ENCODE data around the gene SELE. TPM values are rescaled to one million over a fixed set of nuclear protein-coding genes. Genes with fewer than 3 reads are reported as not detected.
A peak's percentile ranks its signal among the peaks of the same experiment; 100 is the strongest.
"Not testable (repeated sequence)": the region's sequence is repeated elsewhere in the genome, so short reads cannot be mapped to it uniquely, and the experiment has no call there.

SELE gene
- total and polyA plus RNA-seq, 9 donors: 0.79 to 3.3 (median 0.99) TPM

DNA sequence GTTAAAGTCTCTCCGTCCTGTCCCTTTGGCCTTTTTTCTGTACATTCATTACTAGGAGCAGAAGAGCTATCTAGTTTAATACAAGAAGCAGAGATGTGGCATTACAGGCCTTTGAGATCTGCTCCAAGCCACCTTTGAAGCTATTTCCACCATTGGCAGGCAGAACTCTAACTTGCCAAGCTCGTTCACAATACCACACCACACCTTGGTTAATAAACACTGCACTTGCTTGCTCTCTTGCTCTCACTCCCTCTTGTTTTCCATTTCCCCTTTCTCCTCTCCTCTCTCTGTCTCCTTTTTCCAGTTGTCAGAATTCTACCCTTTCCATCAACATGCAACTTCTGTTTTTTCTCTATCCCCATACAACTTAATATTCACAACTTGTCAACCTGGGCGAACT, 7.0 kb downstream of the SELE start:
- Histone ChIP-seq H3K27me3 (ENCODE audit: control insufficient read depth, insufficient read depth, low read length) (peaks cover 2% of the 10 kb centered on the region), H3K4me3 (ENCODE audit: low read length) (no peak overlapping the region), H3K27ac (ENCODE audit: low read length) (no peak overlapping the region), H3K36me3 (ENCODE audit: control insufficient read depth, insufficient read depth, low read length) (no peaks in the 10 kb centered on the region), H3K9me3 (replicated peaks; ENCODE audit: control insufficient read depth, low read depth, low read length) (no peaks in the 10 kb centered on the region), H3K4me1 (ENCODE audit: control insufficient read depth, insufficient read depth, low read length) (no peaks in the 10 kb centered on the region)
- DNase-seq: no peak
- 67% methylated on average over 1 of the region's 3 CpGs for WGBS (ENCODE audit: insufficient coverage)

DNA sequence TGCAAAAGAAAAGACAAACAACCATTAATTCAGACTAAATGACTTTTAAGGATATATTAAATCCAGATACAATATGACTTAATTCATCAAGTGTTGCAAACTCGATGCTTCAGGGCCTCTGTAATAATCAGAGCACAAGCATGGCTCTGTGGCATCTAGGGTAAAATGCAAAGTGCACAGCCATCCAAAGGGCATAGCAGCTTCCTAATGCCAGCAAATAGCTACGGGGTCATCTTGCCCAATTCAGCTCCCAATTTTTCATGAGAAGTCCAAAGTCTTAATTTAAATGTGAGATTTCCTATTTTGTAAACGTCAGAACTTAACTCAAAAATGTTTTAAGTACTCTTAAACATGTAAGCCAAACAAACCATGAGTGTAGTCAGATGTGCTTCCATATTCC, 7.9 kb downstream of the SELE start:
- no peaks in the 10 kb centered on the region for H3K4me1 ChIP-seq (ENCODE audit: control insufficient read depth, insufficient read depth, low read length)
- 80% methylated on average over 1 of the region's 3 CpGs for WGBS (ENCODE audit: insufficient coverage)
- H3K36me3 ChIP-seq (ENCODE audit: control insufficient read depth, insufficient read depth, low read length): no peaks in the 10 kb centered on the region
- H3K9me3 ChIP-seq (replicated peaks; ENCODE audit: control insufficient read depth, low read depth, low read length): no peaks in the 10 kb centered on the region
- H3K27me3 ChIP-seq (ENCODE audit: control insufficient read depth, insufficient read depth, low read length): no peaks in the 10 kb centered on the region
- H3K27ac ChIP-seq (ENCODE audit: low read length): no peak overlapping the region
- no peak for DNase-seq
- H3K4me3 ChIP-seq (ENCODE audit: low read length): no peak overlapping the region

DNA sequence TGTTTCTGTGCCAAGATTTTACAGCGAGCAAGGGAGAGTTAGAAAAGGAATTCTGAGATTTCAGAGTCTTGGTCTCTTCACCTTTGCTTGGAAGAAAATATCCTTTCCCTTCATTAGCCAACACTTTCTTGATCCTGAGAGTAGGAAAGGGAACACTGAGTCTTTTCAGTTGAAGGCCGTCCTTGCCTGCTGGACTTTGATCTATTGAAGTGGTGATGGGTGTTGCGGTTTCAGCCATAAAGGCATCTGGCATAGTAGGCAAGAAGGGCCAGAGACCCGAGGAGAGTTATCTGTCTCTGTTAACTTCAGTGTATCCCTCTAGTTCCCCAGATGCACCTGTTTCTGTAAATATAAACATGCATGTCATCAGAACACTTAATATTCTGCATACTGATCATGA, 9.7 kb downstream of the SELE start:
- no peak overlapping the region for H3K27ac ChIP-seq (ENCODE audit: low read length)
- no peak for DNase-seq
- H3K9me3 ChIP-seq (replicated peaks; ENCODE audit: control insufficient read depth, low read depth, low read length): no peaks in the 10 kb centered on the region
- no peaks in the 10 kb centered on the region for H3K36me3 ChIP-seq (ENCODE audit: control insufficient read depth, insufficient read depth, low read length)
- H3K4me3 ChIP-seq (ENCODE audit: low read length): no peak overlapping the region
- H3K4me1 ChIP-seq (ENCODE audit: control insufficient read depth, insufficient read depth, low read length): no peaks in the 10 kb centered on the region
- H3K27me3 ChIP-seq (ENCODE audit: control insufficient read depth, insufficient read depth, low read length): no peaks in the 10 kb centered on the region
- no CpG with 5 or more reads among the region's 4 CpGs for WGBS (ENCODE audit: insufficient coverage)

DNA sequence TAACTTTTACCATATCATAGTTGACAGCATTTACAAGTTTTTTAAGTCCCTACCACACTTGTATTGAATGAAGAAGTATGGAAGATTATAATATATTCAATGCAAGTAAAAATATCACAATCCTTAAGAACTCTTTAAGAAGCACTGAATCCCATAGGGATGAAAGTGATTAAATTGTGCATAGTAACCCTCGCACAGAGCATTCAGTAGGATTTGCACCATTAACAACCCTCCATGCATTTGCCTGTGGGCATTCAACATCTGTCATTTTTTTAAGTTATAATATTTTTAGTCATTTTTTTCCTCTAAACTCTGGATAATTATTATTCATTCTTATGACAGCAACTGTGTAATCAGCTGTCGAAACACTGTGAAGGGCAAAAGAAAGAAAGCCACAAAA, 10.1 kb downstream of the SELE start:
- no peaks in the 10 kb centered on the region for H3K27me3 ChIP-seq (ENCODE audit: control insufficient read depth, insufficient read depth, low read length)
- no CpG with 5 or more reads among the region's 2 CpGs for WGBS (ENCODE audit: insufficient coverage)
- DNase-seq: no peak
- H3K4me3 ChIP-seq (ENCODE audit: low read length): no peak overlapping the region
- H3K27ac ChIP-seq (ENCODE audit: low read length): no peak overlapping the region
- H3K4me1 ChIP-seq (ENCODE audit: control insufficient read depth, insufficient read depth, low read length): no peaks in the 10 kb centered on the region
- H3K9me3 ChIP-seq (replicated peaks; ENCODE audit: control insufficient read depth, low read depth, low read length): no peaks in the 10 kb centered on the region
- no peaks in the 10 kb centered on the region for H3K36me3 ChIP-seq (ENCODE audit: control insufficient read depth, insufficient read depth, low read length)

DNA sequence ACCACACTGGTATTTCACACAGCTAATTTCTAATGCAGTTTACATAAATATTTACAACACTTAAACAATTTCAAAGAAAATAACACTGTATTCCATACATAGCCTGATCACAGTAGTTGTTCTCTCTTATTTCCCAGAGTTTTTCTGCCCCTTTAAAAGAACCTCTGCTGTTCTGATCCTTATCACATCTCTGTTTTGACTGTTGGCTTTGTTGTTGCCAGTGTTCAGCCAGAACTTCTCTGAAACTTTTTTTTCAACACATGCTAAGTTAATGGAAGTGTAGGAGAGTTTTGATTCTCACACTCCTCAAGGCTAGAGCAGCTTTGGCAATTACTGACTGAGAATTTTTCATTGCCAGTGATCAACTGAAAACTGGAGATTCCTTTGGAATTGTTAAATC, 11.1 kb downstream of the SELE start:
- H3K36me3 ChIP-seq (ENCODE audit: control insufficient read depth, insufficient read depth, low read length): no peaks in the 10 kb centered on the region
- H3K27ac ChIP-seq (ENCODE audit: low read length): no peak overlapping the region
- H3K9me3 ChIP-seq (replicated peaks; ENCODE audit: control insufficient read depth, low read depth, low read length): no peaks in the 10 kb centered on the region
- H3K4me1 ChIP-seq (ENCODE audit: control insufficient read depth, insufficient read depth, low read length): no peaks in the 10 kb centered on the region
- no peak for DNase-seq
- no peaks in the 10 kb centered on the region for H3K27me3 ChIP-seq (ENCODE audit: control insufficient read depth, insufficient read depth, low read length)
- H3K4me3 ChIP-seq (ENCODE audit: low read length): no peak overlapping the region

DNA sequence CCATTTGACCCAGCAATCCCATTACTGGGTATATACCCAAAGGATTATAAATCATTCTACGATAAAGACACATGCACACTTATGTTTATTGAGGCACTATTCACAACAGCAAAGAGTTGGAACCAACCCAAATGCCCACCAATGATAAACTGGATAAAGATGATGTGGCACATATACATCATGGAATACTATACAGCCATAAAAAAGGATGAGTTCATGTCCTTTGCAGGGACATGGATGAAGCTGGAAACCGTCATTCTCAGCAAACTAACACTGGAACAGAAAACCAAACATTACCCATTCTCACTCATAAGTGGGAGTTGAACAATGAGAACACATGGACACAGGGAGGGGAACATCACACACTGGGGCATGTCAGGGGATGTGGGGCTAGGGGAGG, 18.8 kb downstream of the SELE start:
- not testable (repeated sequence) for H3K27ac ChIP-seq (ENCODE audit: low read length); H3K36me3 ChIP-seq (ENCODE audit: control insufficient read depth, insufficient read depth, low read length); DNase-seq; H3K4me1 ChIP-seq (ENCODE audit: control insufficient read depth, insufficient read depth, low read length); H3K9me3 ChIP-seq (replicated peaks; ENCODE audit: control insufficient read depth, low read depth, low read length); H3K4me3 ChIP-seq (ENCODE audit: low read length); H3K27me3 ChIP-seq (ENCODE audit: control insufficient read depth, insufficient read depth, low read length)
- no CpG with 5 or more reads among the region's 2 CpGs for WGBS (ENCODE audit: insufficient coverage)

DNA sequence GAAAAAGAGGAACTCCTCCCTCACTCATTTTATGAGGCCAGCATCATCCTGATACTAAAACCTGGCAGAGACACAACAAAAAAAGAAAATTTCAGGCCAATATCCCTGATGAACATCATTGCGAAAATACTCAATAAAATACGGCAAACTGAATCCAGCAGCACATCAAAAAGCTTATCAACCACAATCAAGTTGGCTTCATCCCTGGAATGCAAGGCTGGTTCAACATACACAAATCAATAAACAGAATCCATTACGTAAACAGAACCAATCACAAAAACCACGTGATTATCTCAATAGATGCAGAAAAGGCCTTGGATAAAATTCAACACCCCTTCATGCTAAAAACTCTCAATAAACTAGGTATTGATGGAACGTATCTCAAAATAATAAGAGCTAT, 20.8 kb downstream of the SELE start:
- not testable (repeated sequence) for H3K4me1 ChIP-seq (ENCODE audit: control insufficient read depth, insufficient read depth, low read length); H3K4me3 ChIP-seq (ENCODE audit: low read length); DNase-seq; H3K36me3 ChIP-seq (ENCODE audit: control insufficient read depth, insufficient read depth, low read length); H3K27ac ChIP-seq (ENCODE audit: low read length); H3K27me3 ChIP-seq (ENCODE audit: control insufficient read depth, insufficient read depth, low read length); H3K9me3 ChIP-seq (replicated peaks; ENCODE audit: control insufficient read depth, low read depth, low read length)
- WGBS (ENCODE audit: insufficient coverage): 100% methylated on average over 2 of the region's 5 CpGs

DNA sequence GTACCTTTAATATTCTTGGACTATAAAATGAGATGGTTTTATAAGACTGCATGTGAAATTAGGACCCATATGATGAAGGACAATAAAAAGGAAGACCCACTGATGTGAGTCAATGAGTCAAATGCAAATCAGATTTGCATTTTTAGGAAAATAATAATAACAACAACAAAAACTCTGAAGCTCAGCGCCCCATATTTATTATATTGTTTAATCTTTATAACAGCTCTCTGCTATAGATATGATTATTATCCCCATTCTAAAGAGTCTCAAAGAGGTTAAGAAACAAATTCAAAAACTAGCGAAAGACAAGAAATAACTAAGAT, 21.6 kb downstream of the SELE start:
- Histone ChIP-seq H3K27ac (ENCODE audit: low read length) (no peak overlapping the region), H3K4me1 (ENCODE audit: control insufficient read depth, insufficient read depth, low read length) (no peaks in the 10 kb centered on the region), H3K27me3 (ENCODE audit: control insufficient read depth, insufficient read depth, low read length) (peaks cover 3% of the 10 kb centered on the region), H3K9me3 (replicated peaks; ENCODE audit: control insufficient read depth, low read depth, low read length) (no peaks in the 10 kb centered on the region), H3K4me3 (ENCODE audit: low read length) (no peak overlapping the region), H3K36me3 (ENCODE audit: control insufficient read depth, insufficient read depth, low read length) (no peaks in the 10 kb centered on the region)
- WGBS (ENCODE audit: insufficient coverage): no CpG with 5 or more reads among the region's 2 CpGs
- DNase-seq: no peak

DNA sequence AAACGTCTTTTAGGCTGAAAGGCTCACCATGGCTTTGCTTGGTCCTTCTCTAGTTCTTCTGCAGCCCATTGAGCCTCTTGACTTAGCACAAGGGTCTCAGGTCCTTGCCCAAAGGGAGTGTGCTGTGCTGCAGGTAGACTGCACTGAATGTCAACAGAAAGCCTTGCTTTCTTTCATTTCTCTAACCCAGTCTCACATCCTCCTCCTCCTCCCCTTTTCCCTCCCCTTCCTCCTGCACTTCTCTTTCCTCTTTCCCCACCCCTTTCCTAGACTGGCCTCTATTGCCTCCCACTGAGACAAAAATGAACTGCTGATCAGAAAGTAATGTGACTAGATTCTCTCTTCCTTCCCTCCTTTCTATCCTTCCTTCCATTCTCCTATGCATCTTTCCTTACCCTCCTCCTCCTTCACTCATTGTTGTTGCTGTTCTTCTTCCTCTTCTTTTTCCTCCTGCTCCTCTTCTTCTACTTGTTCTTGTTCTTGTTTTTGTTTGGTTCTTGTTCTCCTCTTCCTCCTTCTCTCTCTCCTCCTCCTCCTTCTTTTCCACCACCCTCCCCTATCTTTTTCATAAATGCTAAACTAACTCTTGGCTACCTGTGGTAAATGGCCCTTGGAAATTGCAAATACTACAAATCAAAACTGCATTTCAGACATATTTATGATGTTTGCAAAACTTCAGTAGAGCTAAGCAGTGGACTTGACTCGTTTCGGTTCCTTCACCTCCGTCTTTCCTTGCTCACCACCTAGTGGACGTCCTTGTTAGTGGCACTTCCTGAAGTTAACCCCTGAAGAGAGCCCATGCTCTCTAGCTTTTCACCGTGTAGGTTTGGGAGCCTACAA, 22.2 kb downstream of the SELE start, which contains the start of gene SELL:
Gene SELL (minus strand): TSS at position 152 of the 840 bp plus-strand sequence. CDS start 122 bp downstream, at position 30.
- Histone ChIP-seq H3K27ac (ENCODE audit: low read length) (no peak within 1 kb of the TSS), H3K9me3 (replicated peaks; ENCODE audit: control insufficient read depth, low read depth, low read length) (no peaks in the 10 kb centered on the region), H3K36me3 (ENCODE audit: control insufficient read depth, insufficient read depth, low read length) (no peaks in the 10 kb centered on the region), H3K4me1 (ENCODE audit: control insufficient read depth, insufficient read depth, low read length) (no peaks in the 10 kb centered on the region), H3K27me3 (ENCODE audit: control insufficient read depth, insufficient read depth, low read length) (peaks cover 3% of the 10 kb centered on the region), H3K4me3 (ENCODE audit: low read length) (no peak within 1 kb of the TSS)
- WGBS (ENCODE audit: insufficient coverage): no CpG with 5 or more reads among the region's 6 CpGs
- DNase-seq: peak; percentile 72

DNA sequence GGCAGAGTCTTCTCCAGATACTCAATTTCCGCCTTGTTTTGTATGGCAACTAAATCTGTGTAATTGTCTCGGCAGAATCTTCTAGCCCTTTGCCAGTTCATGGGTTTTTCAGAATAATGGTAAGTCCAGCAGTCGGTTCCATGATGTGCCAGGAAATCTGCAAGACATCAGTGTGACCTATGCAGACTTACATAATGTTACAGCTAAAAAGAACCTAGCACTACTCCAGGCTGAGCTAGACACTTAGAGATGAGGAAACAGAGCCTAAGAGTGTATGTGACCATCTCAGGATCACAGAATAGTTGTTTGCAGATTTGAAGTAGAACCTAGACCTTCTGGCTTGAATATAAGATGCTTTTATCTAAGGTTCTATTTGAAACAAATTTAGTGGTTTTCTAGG, 25.2 kb downstream of the SELE start:
- H3K4me3 ChIP-seq (ENCODE audit: low read length): no peak overlapping the region
- no peaks in the 10 kb centered on the region for H3K36me3 ChIP-seq (ENCODE audit: control insufficient read depth, insufficient read depth, low read length)
- DNase-seq: no peak
- H3K27ac ChIP-seq (ENCODE audit: low read length): no peak overlapping the region
- H3K9me3 ChIP-seq (replicated peaks; ENCODE audit: control insufficient read depth, low read depth, low read length): no peaks in the 10 kb centered on the region
- WGBS (ENCODE audit: insufficient coverage): 77% methylated on average over 3 of the region's 3 CpGs
- H3K27me3 ChIP-seq (ENCODE audit: control insufficient read depth, insufficient read depth, low read length): peaks cover 3% of the 10 kb centered on the region
- no peaks in the 10 kb centered on the region for H3K4me1 ChIP-seq (ENCODE audit: control insufficient read depth, insufficient read depth, low read length)
